GM12892 (cell line): ENCODE data around the gene DEXI.

Experiments used
- POLR2A ChIP-seq: IDR thresholded peaks from 2 replicates; pipeline ENCODE4 v1.6.1; 2011; ENCODE audit warnings: low read depth, low read length, control low read depth
- POLR2AphosphoS5 ChIP-seq: IDR thresholded peaks from 2 replicates; pipeline ENCODE4 v1.6.1; 2011; ENCODE audit warnings: low read depth, low read length, control low read depth
- TAF1 ChIP-seq: IDR thresholded peaks from 2 replicates; pipeline ENCODE4 v1.6.1; 2011; ENCODE audit warnings: low read depth, mild to moderate bottlenecking, control low read depth, low read length, borderline replicate concordance

DNA sequence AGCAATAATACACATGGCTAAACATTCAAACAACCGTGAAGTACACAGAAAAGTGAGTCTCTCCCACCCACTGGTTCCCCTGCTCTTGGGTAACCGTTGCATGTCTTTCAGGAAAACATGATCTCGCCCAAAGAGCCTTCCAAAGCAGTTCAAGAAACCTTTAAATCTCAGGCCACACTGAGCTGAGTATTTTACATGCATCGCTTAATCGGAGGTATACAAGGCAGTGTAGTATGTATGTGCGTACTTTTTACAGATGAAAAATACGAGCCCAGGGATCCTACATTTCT is 741 bp upstream of the DEXI start:
- TF ChIP-seq TAF1: no peak
- no peak for TF ChIP-seq POLR2A
- TF ChIP-seq POLR2AphosphoS5: no peak
